Mucosa of stomach (tissue), 1 donor: ENCODE results near the gene DACT2.

Experiments
- H3K27me3 ChIP-seq: one replicate; pipeline ENCODE4 v1.7.0; 2013; ENCODE audit warnings: mild to moderate bottlenecking, low read length; ENCODE audit not compliant: control insufficient read depth, insufficient read depth
- H3K36me3 ChIP-seq: one replicate; pipeline ENCODE4 v1.7.0; 2013; ENCODE audit warnings: low read length; ENCODE audit not compliant: control insufficient read depth, insufficient read depth
- H3K4me1 ChIP-seq: one replicate; pipeline ENCODE4 v1.7.0; 2013; ENCODE audit warnings: mild to moderate bottlenecking, low read length; ENCODE audit not compliant: control insufficient read depth, insufficient read depth
- H3K4me3 ChIP-seq: one replicate; pipeline ENCODE4 v1.7.0; 2013; ENCODE audit warnings: low read length
- H3K9ac ChIP-seq: one replicate; pipeline ENCODE4 v1.7.0; 2013; ENCODE audit warnings: mild to moderate bottlenecking, low read length, moderate library complexity
- H3K9me3 ChIP-seq: one replicate; pipeline ENCODE4 v1.7.0; 2013; ENCODE audit warnings: mild to moderate bottlenecking, low read length, moderate library complexity; ENCODE audit not compliant: control insufficient read depth
- donor health status: Pancreatic carcinoma.

DACT2 gene

DNA sequence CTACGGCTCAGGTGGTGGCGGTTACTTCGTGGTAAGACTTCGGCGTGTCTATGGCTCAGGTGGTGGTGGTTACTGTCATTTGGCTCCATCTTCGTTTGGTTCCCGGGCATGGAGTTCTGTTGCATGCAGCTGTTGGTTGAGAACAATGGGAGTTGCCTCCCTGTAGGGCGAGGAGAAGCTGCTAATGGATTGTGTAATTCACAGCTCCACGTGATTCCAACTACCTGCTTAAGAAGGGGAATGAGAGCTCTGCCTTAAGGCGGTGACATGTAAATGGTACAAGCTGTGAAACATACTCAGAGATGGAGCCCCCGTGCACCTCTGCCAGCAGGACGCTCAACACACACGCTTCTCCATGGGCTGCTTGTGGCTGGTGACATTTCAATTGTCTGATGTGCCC lies 12.4 kb upstream of the DACT2 start:
- Histone ChIP-seq H3K36me3 (no peaks in the 10 kb centered on the region), H3K4me3 (no peak overlapping the region), H3K9me3 (no peaks in the 10 kb centered on the region), H3K27me3 (no peaks in the 10 kb centered on the region), H3K4me1 (no peaks in the 10 kb centered on the region), H3K9ac (no peak overlapping the region)

DNA sequence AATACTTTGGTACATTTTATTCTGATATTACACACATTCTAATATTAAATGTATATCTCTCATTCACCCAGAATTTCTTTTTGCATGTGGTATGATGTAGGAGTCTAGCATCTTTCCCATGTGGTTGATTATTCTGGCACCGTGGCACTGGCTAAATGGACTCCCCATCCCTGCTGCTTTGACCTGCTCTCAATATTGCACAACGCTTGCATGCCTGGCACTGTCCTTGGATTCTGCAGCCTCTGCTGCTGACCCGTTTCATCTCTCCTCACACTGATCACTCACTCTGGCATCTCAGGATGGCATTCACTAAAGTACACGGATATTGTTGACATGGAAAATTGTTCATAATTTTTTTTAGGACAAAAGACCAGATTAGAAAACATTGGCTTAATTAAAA lies 11.5 kb upstream of the DACT2 start:
- Histone ChIP-seq H3K27me3 (no peaks in the 10 kb centered on the region), H3K4me1 (no peaks in the 10 kb centered on the region), H3K36me3 (no peaks in the 10 kb centered on the region), H3K9me3 (no peaks in the 10 kb centered on the region), H3K9ac (no peak overlapping the region), H3K4me3 (no peak overlapping the region)

DNA sequence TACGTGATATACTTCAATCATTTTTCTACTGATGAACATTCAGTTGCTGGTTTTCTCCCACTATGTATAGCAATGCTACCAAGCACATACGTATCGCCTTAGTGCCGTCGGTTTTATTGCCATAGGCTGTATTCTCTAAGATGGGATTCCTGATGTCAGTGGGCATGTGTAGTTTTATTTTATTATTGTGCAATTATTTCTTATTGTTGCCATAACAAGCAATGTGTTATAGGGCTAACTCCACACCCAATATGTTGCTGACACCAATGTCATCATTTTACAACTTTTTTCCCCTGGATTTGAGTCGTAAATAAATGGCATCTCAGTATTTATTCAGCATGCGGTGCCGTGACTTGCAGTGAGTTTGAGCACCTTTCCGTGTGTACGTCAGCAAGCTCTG lies 10.8 kb upstream of the DACT2 start:
- Histone ChIP-seq H3K9ac (no peak overlapping the region), H3K9me3 (no peaks in the 10 kb centered on the region), H3K4me1 (no peaks in the 10 kb centered on the region), H3K27me3 (no peaks in the 10 kb centered on the region), H3K36me3 (no peaks in the 10 kb centered on the region), H3K4me3 (no peak overlapping the region)

- Histone ChIP-seq H3K36me3 (no peaks in the 10 kb centered on the region), H3K9me3 (no peaks in the 10 kb centered on the region), H3K9ac (no peak overlapping the region), H3K4me1 (no peaks in the 10 kb centered on the region), H3K27me3 (no peaks in the 10 kb centered on the region), H3K4me3 (no peak overlapping the region)
Measured at GRCh38 chr6:168328086-168328485, 8.5 kb upstream of the DACT2 start.

- H3K9me3 ChIP-seq: no peaks in the 10 kb centered on the region
- H3K36me3 ChIP-seq: no peaks in the 10 kb centered on the region
- H3K4me1 ChIP-seq: no peaks in the 10 kb centered on the region
- no peak overlapping the region for H3K9ac ChIP-seq
- H3K27me3 ChIP-seq: no peaks in the 10 kb centered on the region
- no peak overlapping the region for H3K4me3 ChIP-seq
Measured at GRCh38 chr6:168326294-168327261, 7.0 kb upstream of the DACT2 start.

GRCh38 chr6:168322966-168323365 lies 3.4 kb upstream of the DACT2 start:
- H3K27me3 ChIP-seq: peaks cover 18% of the 10 kb centered on the region
- peaks cover 9% of the 10 kb centered on the region for H3K4me1 ChIP-seq
- no peaks in the 10 kb centered on the region for H3K9me3 ChIP-seq
- H3K36me3 ChIP-seq: no peaks in the 10 kb centered on the region
- no peak overlapping the region for H3K4me3 ChIP-seq
- no peak overlapping the region for H3K9ac ChIP-seq

DNA sequence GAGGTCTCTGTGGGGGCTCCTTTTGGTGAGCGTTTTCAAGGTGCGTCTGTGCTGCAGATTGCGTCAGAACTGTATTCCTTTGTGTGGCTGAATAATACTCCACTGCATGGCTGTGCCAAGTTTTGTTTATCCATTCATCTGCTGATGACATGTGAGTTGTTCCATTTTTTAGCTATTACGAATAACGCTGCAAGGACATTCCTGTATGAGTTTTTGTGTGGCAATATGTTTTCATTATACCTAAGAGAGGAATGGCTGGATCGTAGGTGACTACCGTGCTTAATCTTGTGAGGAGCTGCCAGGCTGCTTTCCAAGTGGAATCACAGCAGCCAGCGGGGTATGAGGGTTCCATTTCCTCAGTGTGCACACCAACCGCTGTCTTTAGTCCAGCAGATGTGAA lies 1.1 kb upstream of the DACT2 start:
- H3K27me3 ChIP-seq: peaks cover 18% of the 10 kb centered on the region
- peaks cover 11% of the 10 kb centered on the region for H3K4me1 ChIP-seq
- H3K4me3 ChIP-seq: no peak overlapping the region
- no peaks in the 10 kb centered on the region for H3K9me3 ChIP-seq
- no peaks in the 10 kb centered on the region for H3K36me3 ChIP-seq
- H3K9ac ChIP-seq: no peak overlapping the region

DNA sequence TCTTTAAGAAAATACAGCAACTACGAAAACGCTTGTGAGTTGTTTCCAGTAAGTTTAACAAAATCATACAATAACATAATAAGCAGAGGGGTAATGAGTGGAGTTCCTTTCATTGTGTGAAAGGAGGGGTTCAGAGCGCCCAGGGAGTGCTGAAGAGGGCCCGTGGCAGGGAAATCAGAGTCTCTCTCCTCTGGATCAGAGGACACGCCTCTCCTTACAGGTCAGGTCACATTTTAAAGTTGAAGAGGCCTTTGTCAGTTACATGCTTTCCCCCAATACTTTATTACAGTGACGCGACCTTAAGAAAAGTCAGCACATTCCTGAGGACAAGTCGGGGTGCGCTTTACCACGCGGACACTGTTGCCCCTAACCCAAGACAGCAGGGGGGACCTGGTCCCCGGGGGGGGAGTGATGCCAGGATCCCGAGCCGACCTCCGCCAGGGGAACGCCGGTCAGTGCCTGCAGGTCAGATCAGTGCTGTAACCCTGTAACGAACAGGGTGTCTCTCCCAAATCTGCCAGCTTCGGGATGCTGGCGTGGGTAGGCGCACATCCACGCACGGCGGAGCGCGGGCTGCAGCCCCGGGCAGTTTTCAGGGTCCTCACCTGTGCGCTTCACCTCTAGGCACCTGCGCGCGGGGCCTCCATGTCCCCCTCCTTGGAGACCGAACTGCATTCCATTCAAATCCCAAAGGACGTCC lies 848 bp downstream of the DACT2 start:
- Histone ChIP-seq H3K27me3 (peaks cover 21% of the 10 kb centered on the region), H3K36me3 (no peaks in the 10 kb centered on the region), H3K9me3 (no peaks in the 10 kb centered on the region), H3K9ac (no peak overlapping the region), H3K4me3 (peak overlapping the region; percentile 8), H3K4me1 (peaks cover 11% of the 10 kb centered on the region)

- Histone ChIP-seq H3K4me3 (no peak overlapping the region), H3K4me1 (peaks cover 16% of the 10 kb centered on the region), H3K27me3 (peaks cover 21% of the 10 kb centered on the region), H3K36me3 (no peaks in the 10 kb centered on the region), H3K9ac (no peak overlapping the region), H3K9me3 (no peaks in the 10 kb centered on the region)
Measured at GRCh38 chr6:168318090-168318489, 1.5 kb downstream of the DACT2 start.

- Histone ChIP-seq H3K9me3 (no peaks in the 10 kb centered on the region), H3K4me1 (peaks cover 21% of the 10 kb centered on the region), H3K4me3 (no peak overlapping the region), H3K9ac (no peak overlapping the region), H3K36me3 (no peaks in the 10 kb centered on the region), H3K27me3 (peaks cover 17% of the 10 kb centered on the region)
Measured at GRCh38 chr6:168315596-168315995, 4.0 kb downstream of the DACT2 start.

DNA sequence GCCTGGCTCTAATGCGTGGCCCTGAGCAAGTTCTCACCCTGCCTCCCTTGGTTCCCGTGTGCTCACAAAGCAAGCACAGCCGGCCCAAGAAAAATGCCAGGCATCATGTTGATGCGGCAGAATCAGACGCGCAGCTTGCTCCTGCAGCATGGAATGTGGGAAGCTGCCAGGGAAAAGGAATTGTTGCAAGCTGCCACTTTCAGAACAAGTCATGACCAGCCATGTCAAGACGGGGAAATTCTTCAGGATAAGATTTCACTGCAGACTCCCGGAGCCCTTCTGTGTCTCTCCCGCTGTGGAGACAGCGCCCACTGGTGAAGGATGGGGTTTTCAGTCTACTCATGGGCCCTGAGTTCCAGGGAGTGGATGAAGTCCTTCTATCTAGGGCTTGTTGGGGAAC lies 4.6 kb downstream of the DACT2 start:
- Histone ChIP-seq H3K4me1 (peaks cover 21% of the 10 kb centered on the region), H3K9me3 (no peaks in the 10 kb centered on the region), H3K9ac (no peak overlapping the region), H3K4me3 (no peak overlapping the region), H3K27me3 (peaks cover 14% of the 10 kb centered on the region), H3K36me3 (no peaks in the 10 kb centered on the region)

- H3K27me3 ChIP-seq: peaks cover 11% of the 10 kb centered on the region
- H3K4me3 ChIP-seq: no peak overlapping the region
- no peaks in the 10 kb centered on the region for H3K9me3 ChIP-seq
- H3K9ac ChIP-seq: no peak overlapping the region
- H3K4me1 ChIP-seq: peaks cover 21% of the 10 kb centered on the region
- no peaks in the 10 kb centered on the region for H3K36me3 ChIP-seq
Measured at GRCh38 chr6:168314021-168314420, 5.6 kb downstream of the DACT2 start.
